RPMI8226 (cell line): Measurements from ENCODE around the gene RAP1GDS1.

Source experiments
- DNase-seq: peaks from one replicate; pipeline ENCODE4 v3.0.0-alpha.2; 2015

Gene RAP1GDS1

DNA sequence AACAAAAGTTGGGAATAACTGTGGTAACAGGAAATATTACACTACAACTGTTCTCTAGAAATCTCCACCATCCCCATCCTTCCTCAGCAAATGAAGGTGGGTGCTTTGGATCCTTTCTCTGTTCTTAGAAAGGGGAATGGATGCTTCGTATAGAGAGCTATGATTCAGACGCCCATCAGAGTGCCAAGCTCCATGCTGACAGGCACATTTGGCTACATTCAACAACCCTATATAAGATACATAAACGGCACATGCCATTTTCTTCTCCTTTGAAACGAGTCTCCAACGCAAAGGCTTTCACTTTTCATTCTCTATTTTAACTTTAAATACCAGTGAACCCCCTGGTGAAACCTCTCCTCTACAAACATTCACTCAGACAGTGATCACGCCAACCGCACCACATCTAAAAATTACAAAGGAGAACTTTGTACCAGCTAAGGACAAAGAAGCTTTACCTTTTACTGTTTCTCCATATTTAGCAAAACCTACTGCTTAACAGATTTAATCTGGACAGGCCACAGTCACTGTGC, 224.7 kb downstream of the RAP1GDS1 start:
- DNase-seq: no peak

DNA sequence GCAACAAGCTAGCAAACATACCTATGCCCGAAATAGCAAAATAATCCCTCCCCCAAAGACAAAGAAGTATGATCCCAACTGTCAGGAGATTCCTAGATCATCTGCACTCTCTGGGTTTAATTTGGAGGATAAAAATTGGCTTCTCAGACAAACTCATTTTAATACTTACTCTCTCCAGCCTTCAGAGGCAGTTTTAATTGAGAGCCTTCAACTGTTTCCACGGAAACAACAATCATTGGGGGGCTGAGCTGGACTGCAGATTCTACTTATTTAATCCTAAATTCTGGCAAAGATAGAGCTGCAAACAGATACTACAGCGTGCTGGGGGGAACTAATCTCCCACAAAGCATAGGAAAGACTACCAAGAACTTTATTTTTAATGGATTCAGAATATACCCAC, 229.1 kb downstream of the RAP1GDS1 start:
- no peak for DNase-seq

DNA sequence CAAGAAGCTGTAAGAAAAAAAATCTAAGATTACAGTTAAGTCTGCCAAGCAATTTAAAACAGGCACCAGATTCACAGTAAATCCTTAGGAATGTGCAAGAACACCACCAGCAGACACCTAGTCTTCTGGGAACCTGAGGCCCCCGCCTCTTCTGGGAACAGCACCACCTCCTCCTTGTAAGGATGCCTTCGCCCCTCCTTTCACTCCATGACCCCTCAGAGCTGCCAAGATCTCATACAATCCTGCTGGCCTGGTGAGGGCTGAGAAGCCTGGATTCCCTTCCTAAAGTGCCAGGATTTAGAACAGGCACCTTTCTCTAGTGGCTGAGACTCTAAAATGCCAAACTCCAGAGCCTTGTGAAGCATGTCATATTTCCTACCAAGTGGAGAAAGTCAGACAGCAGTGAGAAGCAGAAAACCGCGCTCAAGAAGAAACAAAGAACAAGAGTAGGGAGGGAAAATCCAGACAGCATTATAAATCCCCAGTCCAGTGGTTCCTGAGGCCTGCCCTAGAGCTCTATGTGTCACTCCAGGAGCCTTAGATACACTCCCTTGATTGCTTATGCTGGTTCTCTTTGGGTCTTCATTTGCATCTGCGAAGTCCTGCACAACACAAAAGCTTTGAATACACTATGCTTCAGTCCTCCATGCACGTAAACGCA, 230.8 kb downstream of the RAP1GDS1 start:
- DNase-seq: no peak

GRCh38 chr4:98493296-98493695, 232.1 kb downstream of the RAP1GDS1 start:
- no peak for DNase-seq
